A549 (cell line): Measurements from ENCODE around the gene POMT2.

Experiments
- CTCF ChIP-seq: fragments of >200 bp; sonication (Bioruptor Twin); formaldehyde crosslinking; IDR thresholded peaks from 3 replicates; pipeline ENCODE4 v1.5.1; 2016
- PHF8 ChIP-seq: fragments of 200-600 bp; sonication (generic); IDR thresholded peaks from 2 replicates; pipeline ENCODE4 v1.6.1; 2016; ENCODE audit warnings: low read depth, mild to moderate bottlenecking, antibody characterized with exemption, moderate library complexity, borderline replicate concordance
- RAD21 ChIP-seq, 2 experiments: fragments of >200 bp in 1 of 2; sonication (Bioruptor Twin) in 1 of 2; formaldehyde crosslinking in 1 of 2; IDR thresholded peaks in 1 of 2; conservative IDR thresholded peaks in 1 of 2; 2 replicates in 1 of 2; 3 replicates in 1 of 2; pipeline ENCODE4 v1.6.1; 2012 to 2018; ENCODE audit warnings: inconsistent platforms in 1 of 2
- RFX5 ChIP-seq: fragments of 450-650 bp; IDR thresholded peaks from 2 replicates; pipeline ENCODE4 v1.7.1; 2014; ENCODE audit warnings: antibody characterized with exemption, mild to moderate bottlenecking, moderate library complexity

- TF ChIP-seq CTCF: no peak
- TF ChIP-seq RFX5: no peak
- no peak for TF ChIP-seq RAD21 (conservative IDR thresholded peaks at IDR 0.05 in 1 of 2, IDR thresholded peaks at IDR 0.05 in 1 of 2)
- TF ChIP-seq PHF8: no peak
These were observed 14.9 kb upstream of the POMT2 start for GRCh38 chr14:77335576-77335975.
